NB4 (cell line): ENCODE measurements around the gene NFATC2.

ENCODE experiments used
- DNase-seq: peaks from one replicate; pipeline ENCODE4 v3.0.0; 2010; ENCODE audit warnings: low read depth
- H3K4me3 ChIP-seq: one replicate; pipeline ENCODE4 v1.5.1; 2011; ENCODE audit warnings: mild to moderate bottlenecking, low read depth, low read length, moderate library complexity
- MYC ChIP-seq: IDR thresholded peaks from 2 replicates; pipeline ENCODE4 v1.6.1; 2011; ENCODE audit warnings: low read depth, low read length
- POLR2A ChIP-seq: IDR thresholded peaks from 2 replicates; pipeline ENCODE4 v1.6.1; 2011; ENCODE audit warnings: mild to moderate bottlenecking; ENCODE audit not compliant: insufficient read length; ENCODE audit errors: extremely low read depth
- TF ChIP-seq, protein P1 (sequence below): IDR thresholded peaks from 2 replicates; pipeline ENCODE4 v1.6.1; 2011; ENCODE audit warnings: low read depth, low read length
- TF ChIP-seq, protein P2 (sequence below): IDR thresholded peaks from one replicate; pipeline ENCODE4 v1.5.1; 2012; ENCODE audit warnings: low read depth, low read length

The NFATC2 gene

DNA sequence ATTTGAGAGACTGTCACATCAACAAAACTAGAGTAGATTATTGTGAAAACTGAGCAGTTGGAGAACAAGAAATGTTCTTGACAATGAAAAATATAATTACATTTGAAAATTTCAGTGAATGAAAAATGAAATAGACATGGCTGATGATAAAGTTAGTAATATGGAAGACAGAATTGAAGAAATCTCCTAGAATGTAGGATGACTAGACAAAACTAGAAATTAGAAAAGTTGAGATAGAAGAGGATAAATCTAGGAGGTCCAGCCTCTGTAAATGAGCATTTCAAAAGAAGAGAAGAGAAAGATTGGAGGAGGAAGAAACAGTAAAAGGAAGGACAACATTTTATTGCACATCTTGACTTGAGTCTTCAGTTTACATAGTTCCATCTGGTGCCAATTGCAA, 178.7 kb downstream of the NFATC2 start:
- DNase-seq: no peak
- H3K4me3 ChIP-seq: no peak overlapping the region
- TF ChIP-seq, protein P1, sequence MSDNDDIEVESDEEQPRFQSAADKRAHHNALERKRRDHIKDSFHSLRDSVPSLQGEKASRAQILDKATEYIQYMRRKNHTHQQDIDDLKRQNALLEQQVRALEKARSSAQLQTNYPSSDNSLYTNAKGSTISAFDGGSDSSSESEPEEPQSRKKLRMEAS: no peak
- TF ChIP-seq MYC: no peak
- TF ChIP-seq POLR2A: no peak
- TF ChIP-seq, protein P2, sequence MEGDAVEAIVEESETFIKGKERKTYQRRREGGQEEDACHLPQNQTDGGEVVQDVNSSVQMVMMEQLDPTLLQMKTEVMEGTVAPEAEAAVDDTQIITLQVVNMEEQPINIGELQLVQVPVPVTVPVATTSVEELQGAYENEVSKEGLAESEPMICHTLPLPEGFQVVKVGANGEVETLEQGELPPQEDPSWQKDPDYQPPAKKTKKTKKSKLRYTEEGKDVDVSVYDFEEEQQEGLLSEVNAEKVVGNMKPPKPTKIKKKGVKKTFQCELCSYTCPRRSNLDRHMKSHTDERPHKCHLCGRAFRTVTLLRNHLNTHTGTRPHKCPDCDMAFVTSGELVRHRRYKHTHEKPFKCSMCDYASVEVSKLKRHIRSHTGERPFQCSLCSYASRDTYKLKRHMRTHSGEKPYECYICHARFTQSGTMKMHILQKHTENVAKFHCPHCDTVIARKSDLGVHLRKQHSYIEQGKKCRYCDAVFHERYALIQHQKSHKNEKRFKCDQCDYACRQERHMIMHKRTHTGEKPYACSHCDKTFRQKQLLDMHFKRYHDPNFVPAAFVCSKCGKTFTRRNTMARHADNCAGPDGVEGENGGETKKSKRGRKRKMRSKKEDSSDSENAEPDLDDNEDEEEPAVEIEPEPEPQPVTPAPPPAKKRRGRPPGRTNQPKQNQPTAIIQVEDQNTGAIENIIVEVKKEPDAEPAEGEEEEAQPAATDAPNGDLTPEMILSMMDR: no peak

DNA sequence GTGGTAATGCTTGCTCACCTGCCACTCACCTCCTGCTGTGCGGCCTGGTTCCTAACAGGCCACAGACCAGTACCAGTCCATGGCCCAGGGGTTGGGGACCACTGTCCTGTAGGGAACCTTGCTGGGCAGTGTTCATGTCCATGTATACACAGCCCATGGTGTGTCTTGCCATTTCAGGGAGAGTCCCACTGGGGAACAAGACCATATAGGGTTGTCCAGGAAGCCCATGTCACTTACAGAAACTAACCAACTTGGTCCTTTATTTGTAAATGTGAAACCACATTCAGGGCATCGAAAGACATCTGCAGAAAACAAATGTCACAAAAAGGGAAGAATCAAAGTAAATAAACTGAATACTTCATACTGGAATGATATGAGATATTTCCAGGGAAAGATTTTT, 179.1 kb downstream of the NFATC2 start:
- no peak overlapping the region for H3K4me3 ChIP-seq
- TF ChIP-seq, protein P2: no peak
- TF ChIP-seq MYC (no peak), POLR2A (no peak)
- TF ChIP-seq, protein P1: no peak
- no peak for DNase-seq

DNA sequence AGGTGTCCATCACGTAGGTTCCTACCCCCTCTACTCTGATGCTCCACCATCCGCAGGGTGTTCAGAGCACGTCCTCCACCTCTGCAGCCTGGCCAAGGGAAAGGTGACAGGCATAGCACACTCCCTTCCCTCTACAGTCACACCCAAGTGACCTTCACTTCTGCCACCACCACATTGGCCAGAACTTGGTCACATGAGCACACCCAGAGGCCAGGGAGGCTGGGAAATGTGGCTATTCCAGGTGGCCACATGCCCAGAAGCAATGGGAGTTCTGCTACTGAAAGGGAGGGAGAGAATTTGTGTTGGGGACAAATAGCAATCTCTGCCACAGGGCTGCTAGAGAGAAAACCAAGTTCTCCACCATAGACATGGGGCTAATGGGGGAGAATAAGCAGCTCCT, 180.3 kb downstream of the NFATC2 start:
- TF ChIP-seq MYC (no peak), POLR2A (no peak)
- TF ChIP-seq, protein P1: no peak
- TF ChIP-seq, protein P2: no peak
- DNase-seq: no peak
- H3K4me3 ChIP-seq: no peak overlapping the region

DNA sequence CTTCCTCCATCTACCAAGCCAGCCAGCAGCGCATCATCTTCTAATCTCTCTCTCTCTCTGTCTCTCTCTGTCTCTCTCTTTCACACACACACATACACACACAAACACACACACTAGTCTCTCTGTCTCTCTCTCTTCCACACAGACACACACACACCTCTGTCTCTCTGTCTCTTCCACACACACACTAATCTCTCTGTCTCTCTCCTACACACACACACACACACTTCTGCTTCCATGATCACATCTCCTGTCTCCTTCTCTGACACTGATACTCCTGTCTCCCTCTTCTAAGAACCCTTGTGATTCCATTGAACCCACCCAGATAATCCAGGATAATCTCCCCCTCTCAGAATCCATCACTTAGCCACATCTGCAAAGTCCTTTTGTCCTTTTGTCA, 181.3 kb downstream of the NFATC2 start:
- no peak for DNase-seq
- TF ChIP-seq, protein P1: no peak
- no peak for TF ChIP-seq POLR2A
- no peak for TF ChIP-seq MYC
- TF ChIP-seq, protein P2: no peak
- H3K4me3 ChIP-seq: no peak overlapping the region

DNA sequence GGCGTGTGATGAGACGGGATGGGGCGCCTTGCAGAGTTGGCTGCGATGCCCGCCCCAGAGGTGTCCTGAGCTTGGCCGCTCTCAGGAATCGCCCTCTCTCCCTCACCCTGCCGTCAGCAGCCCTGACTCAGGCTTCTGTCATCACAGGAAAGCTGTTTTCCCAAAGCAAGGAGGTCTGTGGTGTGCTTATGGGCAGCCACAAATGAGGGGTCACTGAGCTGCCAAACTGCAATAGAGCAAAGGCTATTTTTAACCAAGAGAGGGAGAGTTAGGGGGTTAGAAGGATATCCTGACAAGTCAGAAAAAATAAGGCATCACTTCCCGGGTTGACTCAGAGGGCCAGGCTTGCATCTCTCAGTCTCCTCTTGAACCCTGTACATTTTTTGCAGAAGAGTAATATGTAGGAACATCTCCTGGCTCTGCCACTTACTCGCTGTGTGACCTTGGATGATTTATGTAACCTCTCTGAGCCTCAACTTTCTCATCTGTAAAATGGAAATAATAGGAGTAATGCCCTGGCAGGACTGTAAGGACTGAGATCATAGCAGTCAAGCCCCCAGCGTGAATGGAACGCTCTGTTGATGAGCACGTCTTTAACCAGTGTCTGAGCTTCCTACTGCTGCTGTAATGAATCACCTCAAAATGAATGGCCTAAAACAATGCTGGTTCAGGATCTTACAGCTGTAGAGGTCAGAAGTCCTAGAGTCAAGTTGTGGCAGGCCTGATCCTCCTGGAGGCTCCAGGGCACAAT, 181.9 kb downstream of the NFATC2 start:
- H3K4me3 ChIP-seq: no peak overlapping the region
- TF ChIP-seq MYC: no peak
- TF ChIP-seq, protein P1: no peak
- TF ChIP-seq, protein P2: no peak
- no peak for TF ChIP-seq POLR2A
- DNase-seq: no peak
